HEK293T (cell line): Measurements from ENCODE around the gene MTX1.
"Not testable (repeated sequence)": the region's sequence is repeated elsewhere in the genome, so short reads cannot be mapped to it uniquely, and the experiment has no call there.

Experiments
- CTCF ChIA-PET: fragments of 350-600 bp; formaldehyde crosslinking; extraction: SDS; loops from one replicate; lab custom pipeline; 2021; ENCODE audit warnings: antibody characterized with exemption, inconsistent platforms; lab: Yijun Ruan, JAX
- POLR2A ChIA-PET: fragments of 350-600 bp; formaldehyde crosslinking; extraction: SDS; loops from one replicate; lab custom pipeline; 2020; ENCODE audit warnings: antibody characterized with exemption, inconsistent platforms; lab: Yijun Ruan, JAX
- DNase-seq: peaks from one replicate; pipeline ENCODE4 v3.0.0; 2012; ENCODE audit warnings: mixed read lengths; ENCODE audit errors: extremely low spot score
- ARNT ChIP-seq: fragments of 450-650 bp; IDR thresholded peaks from 2 replicates; pipeline ENCODE4 v1.6.1; 2017; ENCODE audit warnings: mild to moderate bottlenecking
- BHLHE40 ChIP-seq: fragments of 450-650 bp; IDR thresholded peaks from 2 replicates; pipeline ENCODE4 v1.6.1; 2016; ENCODE audit warnings: mild to moderate bottlenecking, moderate library complexity, borderline replicate concordance
- ELF4 ChIP-seq: fragments of 450-650 bp; IDR thresholded peaks from 2 replicates; pipeline ENCODE4 v1.6.1; 2017; ENCODE audit warnings: antibody characterized with exemption
- FOXK2 ChIP-seq: fragments of 450-650 bp; IDR thresholded peaks from 2 replicates; pipeline ENCODE4 v1.6.1; 2016; ENCODE audit warnings: mild to moderate bottlenecking
- FOXM1 ChIP-seq: fragments of 450-650 bp; IDR thresholded peaks from 2 replicates; pipeline ENCODE4 v1.6.1; 2017; ENCODE audit warnings: mild to moderate bottlenecking, borderline replicate concordance
- HDGF ChIP-seq: fragments of 450-650 bp; IDR thresholded peaks from 2 replicates; pipeline ENCODE4 v1.6.1; 2017; ENCODE audit warnings: antibody characterized with exemption, borderline replicate concordance
- L3MBTL2 ChIP-seq: fragments of 450-650 bp; conservative IDR thresholded peaks from 2 replicates; pipeline ENCODE4 v1.6.1; 2016; ENCODE audit warnings: mild to moderate bottlenecking
- LEF1 ChIP-seq: fragments of 450-650 bp; IDR thresholded peaks from 2 replicates; pipeline ENCODE4 v1.6.1; 2017; ENCODE audit warnings: mild to moderate bottlenecking, borderline replicate concordance
- NFRKB ChIP-seq: fragments of 450-650 bp; IDR thresholded peaks from 2 replicates; pipeline ENCODE4 v1.6.1; 2016; ENCODE audit warnings: mild to moderate bottlenecking, moderate library complexity
- PKNOX1 ChIP-seq: fragments of 450-650 bp; IDR thresholded peaks from 2 replicates; pipeline ENCODE4 v1.6.1; 2016
- SP1 ChIP-seq: fragments of 450-650 bp; IDR thresholded peaks from 2 replicates; pipeline ENCODE4 v1.6.1; 2017
- SUZ12 ChIP-seq: fragments of 450-650 bp; IDR thresholded peaks from 2 replicates; pipeline ENCODE4 v1.6.1; 2016; ENCODE audit warnings: mild to moderate bottlenecking
- TARDBP ChIP-seq: fragments of 450-650 bp; IDR thresholded peaks from 2 replicates; pipeline ENCODE4 v1.6.1; 2016
- ZNF384 ChIP-seq: fragments of 450-650 bp; IDR thresholded peaks from 2 replicates; pipeline ENCODE4 v1.6.1; 2016

MTX1 gene

GRCh38 chr1:155206891-155207805 lies 1.3 kb upstream of the MTX1 start:
- ChIA-PET CTCF (interaction anchor here (0.6 to 2.0 kb wide), 12 partner anchors 8 to 439 kb away, joined by 3 to 20 read pairs (median 6); partner anchors contain the start of gene KRTCAP2), POLR2A (interaction anchor here (0.5 to 3.7 kb wide), 13 partner anchors 12 to 283 kb away, joined by 3 to 67 read pairs (median 5); partner anchors contain the start of genes KRTCAP2 and TRIM46)
- peak; percentile 79 for DNase-seq
- 0 out of 2 replicates have a peak, but pooled peaks have one; percentile 5 for TF ChIP-seq PKNOX1
- no peak for TF ChIP-seq LEF1

GRCh38 chr1:155207806-155208540 lies 522 bp upstream of the MTX1 start, which contains the start of gene THBS3:
Gene THBS3, minus strand, starts transcription at chr1:155207897. Its CDS starts 21 bp downstream, at chr1:155207876.
- ChIA-PET CTCF (interaction anchor here (0.7 to 2.0 kb wide), 5 partner anchors 9 to 35 kb away, joined by 3 to 20 read pairs (median 6); partner anchors contain the start of gene KRTCAP2), POLR2A (interaction anchor here (1.0 to 3.7 kb wide), 10 partner anchors 11 to 65 kb away, joined by 3 to 67 read pairs (median 6); partner anchors contain the start of genes CLK2, KRTCAP2 and TRIM46)
- TF ChIP-seq ARNT (no peak), PKNOX1 (peak; percentile 31)
- DNase-seq: no peak

GRCh38 chr1:155209312-155209721 lies 822 bp downstream of the MTX1 start:
- no peak for DNase-seq
- TF ChIP-seq ARNT (no peak), ELF4 (peak; percentile 47; the same call in 1 of the 2 replicates)
- ChIA-PET CTCF (no interaction called here), POLR2A (interaction anchor here (0.7 to 3.7 kb wide), 10 partner anchors 9 to 99 kb away, joined by 3 to 67 read pairs (median 4); partner anchors contain the start of genes CLK2 and FDPS)

GRCh38 chr1:155210314-155211104 lies 2.0 kb downstream of the MTX1 start:
- ChIA-PET CTCF (no interaction called here), POLR2A (no interaction called here)
- no peak for DNase-seq
- no peak for TF ChIP-seq FOXM1
- no peak for TF ChIP-seq SUZ12
- no peak for TF ChIP-seq SP1
- no peak for TF ChIP-seq L3MBTL2
- no peak for TF ChIP-seq NFRKB
- no peak for TF ChIP-seq BHLHE40
- no peak for TF ChIP-seq TARDBP
- no peak for TF ChIP-seq LEF1
- no peak for TF ChIP-seq FOXK2
- no peak for TF ChIP-seq ZNF384
- no peak for TF ChIP-seq HDGF
- no peak for TF ChIP-seq PKNOX1
- TF ChIP-seq ELF4: no peak
- no peak for TF ChIP-seq ARNT

- DNase-seq, CTCF ChIA-PET, POLR2A ChIA-PET: not testable (repeated sequence)
Measured at GRCh38 chr1:155211381-155212050, 3.0 kb downstream of the MTX1 start.

- DNase-seq, CTCF ChIA-PET, POLR2A ChIA-PET: not testable (repeated sequence)
Measured at GRCh38 chr1:155212051-155212440, 3.6 kb downstream of the MTX1 start.

- CTCF ChIA-PET, POLR2A ChIA-PET, DNase-seq: not testable (repeated sequence)
Measured at GRCh38 chr1:155214702-155215101, 6.2 kb downstream of the MTX1 start.
